ENCODE measurements around the gene ZNF576. TPM values are rescaled to one million over a fixed set of nuclear protein-coding genes. Genes with fewer than 3 reads are reported as not detected.

Gene ZNF576
- total and polyA plus RNA-seq, 2 of the 13 experiments (the other 11 are each of a cell fraction or from before 2014, with no cell fraction given) = 7.2 to 9.6 TPM

GRCh38 chr19:43595999-43596841 lies at the start of gene ZNF576, which contains the start of gene IRGQ (continued):
- TF ChIP-seq AKNA (CRISPR knock-in tag; IDR thresholded peaks at IDR 0.05; ENCODE audit: borderline replicate concordance) = no peak
- no peak for TF ChIP-seq ZBTB20 (CRISPR knock-in tag; IDR thresholded peaks at IDR 0.05; ENCODE audit: borderline replicate concordance, low read depth)
- TF ChIP-seq GPN1 (CRISPR knock-in tag; IDR thresholded peaks at IDR 0.05; ENCODE audit: borderline replicate concordance) = no peak
- TF ChIP-seq KLF12 (CRISPR knock-in tag; IDR thresholded peaks at IDR 0.05; ENCODE audit: borderline replicate concordance) = no peak; the same call in 1 of the 2 replicates
- TF ChIP-seq EP300 (IDR thresholded peaks at IDR 0.05; ENCODE audit: low read depth in 2 of 2, low read length in 2 of 2) = no peak
- TF ChIP-seq EP300 (CRISPR knock-in tag; IDR thresholded peaks at IDR 0.05; ENCODE audit: borderline replicate concordance) = no peak
- peak; percentile 4; the same call in 1 of the 2 replicates for TF ChIP-seq SAFB2 (CRISPR knock-in tag; IDR thresholded peaks at IDR 0.05; ENCODE audit: borderline replicate concordance, low read depth)
- 0 out of 2 replicates have a peak, but pooled peaks have one; percentile 38 for TF ChIP-seq BORCS8-MEF2B (CRISPR knock-in tag; IDR thresholded peaks at IDR 0.05)
- TF ChIP-seq SPEN (CRISPR knock-in tag; IDR thresholded peaks at IDR 0.05; ENCODE audit: low read depth) = peak; percentile 73; the same call in 1 of the 2 replicates
- TF ChIP-seq ZNF569 (CRISPR knock-in tag; IDR thresholded peaks at IDR 0.05; ENCODE audit: borderline replicate concordance) = no peak
- TF ChIP-seq HOXA9 (CRISPR knock-in tag; IDR thresholded peaks at IDR 0.05; ENCODE audit: borderline replicate concordance) = no peak
- TF ChIP-seq SP2 (CRISPR knock-in tag; IDR thresholded peaks at IDR 0.05) = 0 out of 2 replicates have a peak, but pooled peaks have one; percentile 11
- peak; percentile 52; the same call in 1 of the 2 replicates for TF ChIP-seq FOSL2 (CRISPR knock-in tag; IDR thresholded peaks at IDR 0.05)
- TF ChIP-seq REST (IDR thresholded peaks at IDR 0.05; ENCODE audit: borderline replicate concordance in 1 of 2, low read depth in 1 of 2, low read length in 2 of 2) = no peak
- TF ChIP-seq ZNF275 (CRISPR knock-in tag; IDR thresholded peaks at IDR 0.05; ENCODE audit: borderline replicate concordance) = no peak; the same call in 1 of the 2 replicates
- TF ChIP-seq ZBTB26 (CRISPR knock-in tag; IDR thresholded peaks at IDR 0.05; ENCODE audit: borderline replicate concordance) = no peak
